GM18505 (cell line): ENCODE measurements around the gene MASTL.
"Not testable (repeated sequence)": the region's sequence is repeated elsewhere in the genome, so short reads cannot be mapped to it uniquely, and the experiment has no call there.

Experiments used
- ATAC-seq: cut with Tn5 transposase; IDR thresholded peaks from one replicate; pipeline ENCODE4 v1.9.1; 2021; ENCODE audit not compliant: unreplicated experiment
- POLR2A ChIP-seq: IDR thresholded peaks from 4 replicates; pipeline ENCODE4 v1.6.1; 2011; ENCODE audit warnings: borderline replicate concordance; ENCODE audit not compliant: insufficient read depth, insufficient read length; ENCODE audit errors: extremely low read depth

The MASTL gene

GRCh38 chr10:27155066-27155754 is at the start of gene MASTL:
TSS of gene MASTL (plus strand) at chr10:27155352. CDS start at chr10:27155427, 75 bp downstream.
- ATAC-seq, result peak; percentile 80
- peak; percentile 89 for TF ChIP-seq POLR2A

GRCh38 chr10:27108165-27108564 is 47.0 kb upstream of the MASTL start:
- ATAC-seq, result no peak
- TF ChIP-seq POLR2A, result no peak

- TF ChIP-seq POLR2A, result no peak
- ATAC-seq, result no peak
Measured at GRCh38 chr10:27134371-27134770, 20.8 kb upstream of the MASTL start.

- no peak for ATAC-seq
- TF ChIP-seq POLR2A, result no peak
Measured at GRCh38 chr10:27138277-27138676, 16.9 kb upstream of the MASTL start.

GRCh38 chr10:27143686-27144085 is 11.5 kb upstream of the MASTL start:
- TF ChIP-seq POLR2A, result no peak
- no peak for ATAC-seq

- no peak for TF ChIP-seq POLR2A
- no peak for ATAC-seq
Measured at GRCh38 chr10:27145937-27146336, 9.2 kb upstream of the MASTL start.

GRCh38 chr10:27147701-27148100 is 7.5 kb upstream of the MASTL start:
- TF ChIP-seq POLR2A, result no peak
- ATAC-seq, result no peak

GRCh38 chr10:27150261-27150660 is 4.9 kb upstream of the MASTL start:
- no peak for ATAC-seq
- TF ChIP-seq POLR2A, result no peak

- no peak for TF ChIP-seq POLR2A
- no peak for ATAC-seq
Measured at GRCh38 chr10:27152687-27153086, 2.5 kb upstream of the MASTL start.

GRCh38 chr10:27153329-27153728 is 1.8 kb upstream of the MASTL start:
- TF ChIP-seq POLR2A, result no peak
- ATAC-seq, result no peak

GRCh38 chr10:27153845-27154193 is 1.3 kb upstream of the MASTL start:
- TF ChIP-seq POLR2A, result no peak
- no peak for ATAC-seq

- not testable (repeated sequence) for ATAC-seq
Measured at GRCh38 chr10:27156566-27156965, 1.4 kb downstream of the MASTL start.

- ATAC-seq, result no peak
- TF ChIP-seq POLR2A, result no peak
Measured at GRCh38 chr10:27157150-27157549, 2.0 kb downstream of the MASTL start.

GRCh38 chr10:27158421-27158820 is 3.3 kb downstream of the MASTL start:
- no peak for ATAC-seq
- no peak for TF ChIP-seq POLR2A

GRCh38 chr10:27169849-27170248 is 14.7 kb downstream of the MASTL start:
- no peak for TF ChIP-seq POLR2A
- ATAC-seq, result no peak
